GM12874 (cell line): ENCODE data around the gene TOGARAM1.

Experiments used
- CTCF ChIP-seq: IDR thresholded peaks from 2 replicates; pipeline ENCODE4 v1.5.1; 2011; ENCODE audit warnings: low read depth, mild to moderate bottlenecking, control low read depth, low read length, moderate library complexity; ENCODE audit not compliant: insufficient read depth

The TOGARAM1 gene

GRCh38 chr14:44941591-44941990, 20.4 kb upstream of the TOGARAM1 start:
- no peak for TF ChIP-seq CTCF

- TF ChIP-seq CTCF: no peak
Observed at GRCh38 chr14:44942436-44942835, 19.6 kb upstream of the TOGARAM1 start.

- TF ChIP-seq CTCF: no peak
Observed at GRCh38 chr14:44944107-44944506, 17.9 kb upstream of the TOGARAM1 start.

- no peak for TF ChIP-seq CTCF
Observed at GRCh38 chr14:44945264-44945663, 16.7 kb upstream of the TOGARAM1 start.

- no peak for TF ChIP-seq CTCF
Observed at GRCh38 chr14:44951051-44951450, 10.9 kb upstream of the TOGARAM1 start.

GRCh38 chr14:44952391-44953110, 9.4 kb upstream of the TOGARAM1 start:
- TF ChIP-seq CTCF: no peak

- no peak for TF ChIP-seq CTCF
Observed at GRCh38 chr14:44954750-44955149, 7.2 kb upstream of the TOGARAM1 start.
